ENCODE data around the gene REN. TPM values are rescaled to one million over a fixed set of nuclear protein-coding genes. Genes with fewer than 3 reads are reported as not detected.
A peak's percentile ranks its signal among the peaks of the same experiment; 100 is the strongest.

REN gene
- total RNA-seq, 1 donor = not detected

- H3K9me3 ChIP-seq (ENCODE audit: low read depth, low read length) = no peaks in the 10 kb centered on the region
- no peak overlapping the region for H3K27ac ChIP-seq (ENCODE audit: low read depth, low read length)
- TF ChIP-seq, protein P1, sequence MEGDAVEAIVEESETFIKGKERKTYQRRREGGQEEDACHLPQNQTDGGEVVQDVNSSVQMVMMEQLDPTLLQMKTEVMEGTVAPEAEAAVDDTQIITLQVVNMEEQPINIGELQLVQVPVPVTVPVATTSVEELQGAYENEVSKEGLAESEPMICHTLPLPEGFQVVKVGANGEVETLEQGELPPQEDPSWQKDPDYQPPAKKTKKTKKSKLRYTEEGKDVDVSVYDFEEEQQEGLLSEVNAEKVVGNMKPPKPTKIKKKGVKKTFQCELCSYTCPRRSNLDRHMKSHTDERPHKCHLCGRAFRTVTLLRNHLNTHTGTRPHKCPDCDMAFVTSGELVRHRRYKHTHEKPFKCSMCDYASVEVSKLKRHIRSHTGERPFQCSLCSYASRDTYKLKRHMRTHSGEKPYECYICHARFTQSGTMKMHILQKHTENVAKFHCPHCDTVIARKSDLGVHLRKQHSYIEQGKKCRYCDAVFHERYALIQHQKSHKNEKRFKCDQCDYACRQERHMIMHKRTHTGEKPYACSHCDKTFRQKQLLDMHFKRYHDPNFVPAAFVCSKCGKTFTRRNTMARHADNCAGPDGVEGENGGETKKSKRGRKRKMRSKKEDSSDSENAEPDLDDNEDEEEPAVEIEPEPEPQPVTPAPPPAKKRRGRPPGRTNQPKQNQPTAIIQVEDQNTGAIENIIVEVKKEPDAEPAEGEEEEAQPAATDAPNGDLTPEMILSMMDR (IDR thresholded peaks at IDR 0.05; ENCODE audit: extremely low read depth, low read depth, low read length) = no peak
- peak; percentile 64 for DNase-seq (ENCODE audit: insufficient read length, low spot score, missing footprints)
- no peak overlapping the region for H3K4me2 ChIP-seq (ENCODE audit: insufficient read depth, low read length)
- no peak overlapping the region for H2AFZ ChIP-seq (ENCODE audit: low read length)
- H3K36me3 ChIP-seq (ENCODE audit: insufficient read depth, low read length) = peaks cover 3% of the 10 kb centered on the region
- H3K4me1 ChIP-seq (ENCODE audit: insufficient read depth, low read length) = peaks cover 4% of the 10 kb centered on the region
- no peaks in the 10 kb centered on the region for H3K79me2 ChIP-seq (ENCODE audit: insufficient read depth, low read length)
- H3K27me3 ChIP-seq (ENCODE audit: insufficient read depth, low read length) = no peaks in the 10 kb centered on the region
- H3K4me3 ChIP-seq (ENCODE audit: insufficient read depth, low read length) = no peak overlapping the region
- no peaks in the 10 kb centered on the region for H4K20me1 ChIP-seq (ENCODE audit: insufficient read depth, low read length)
These were observed 44.1 kb downstream of the REN start for GRCh38 chr1:204121840-204122555.

- Histone ChIP-seq H4K20me1 (ENCODE audit: insufficient read depth, low read length) (no peaks in the 10 kb centered on the region), H3K27me3 (ENCODE audit: insufficient read depth, low read length) (no peaks in the 10 kb centered on the region), H3K4me1 (ENCODE audit: insufficient read depth, low read length) (peaks cover 11% of the 10 kb centered on the region), H3K9me3 (ENCODE audit: low read depth, low read length) (no peaks in the 10 kb centered on the region), H3K36me3 (ENCODE audit: insufficient read depth, low read length) (no peaks in the 10 kb centered on the region), H3K79me2 (ENCODE audit: insufficient read depth, low read length) (no peaks in the 10 kb centered on the region), H3K4me2 (ENCODE audit: insufficient read depth, low read length) (no peak overlapping the region), H3K4me3 (ENCODE audit: insufficient read depth, low read length) (no peak overlapping the region), H3K27ac (ENCODE audit: low read depth, low read length) (no peak overlapping the region), H2AFZ (ENCODE audit: low read length) (no peak overlapping the region)
- TF ChIP-seq, protein P1 (IDR thresholded peaks at IDR 0.05; ENCODE audit: extremely low read depth, low read depth, low read length) = no peak
- peak; percentile 15 for DNase-seq (ENCODE audit: insufficient read length, low spot score, missing footprints)
These were observed 49.6 kb downstream of the REN start for GRCh38 chr1:204116539-204116938.

DNA sequence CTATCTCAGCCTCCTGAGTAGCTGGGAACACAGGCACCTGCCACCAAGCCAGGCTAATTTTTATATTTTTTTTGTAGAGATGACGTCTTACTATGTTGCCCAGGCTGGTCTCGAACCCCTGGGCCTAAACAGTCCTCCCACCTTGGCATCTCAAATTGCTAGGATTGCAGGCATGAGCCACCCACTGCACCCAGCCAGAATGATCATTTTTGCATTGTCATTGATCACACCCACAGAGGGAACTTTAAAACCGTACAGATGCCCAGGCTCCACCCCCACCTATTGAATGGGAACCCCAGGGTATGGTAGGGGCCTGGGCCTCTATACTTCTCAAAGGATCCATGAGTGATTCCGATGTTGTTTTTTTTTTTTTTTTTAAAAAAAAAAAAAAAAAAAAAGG is 51.0 kb downstream of the REN start:
- no peak overlapping the region for H3K4me3 ChIP-seq (ENCODE audit: insufficient read depth, low read length)
- no peaks in the 10 kb centered on the region for H3K36me3 ChIP-seq (ENCODE audit: insufficient read depth, low read length)
- TF ChIP-seq, protein P1 (IDR thresholded peaks at IDR 0.05; ENCODE audit: extremely low read depth, low read depth, low read length) = no peak
- peak; percentile 74 for DNase-seq (ENCODE audit: insufficient read length, low spot score, missing footprints)
- peaks cover 11% of the 10 kb centered on the region for H3K4me1 ChIP-seq (ENCODE audit: insufficient read depth, low read length)
- H3K27ac ChIP-seq (ENCODE audit: low read depth, low read length) = no peak overlapping the region
- peaks cover 2% of the 10 kb centered on the region for H4K20me1 ChIP-seq (ENCODE audit: insufficient read depth, low read length)
- H3K4me2 ChIP-seq (ENCODE audit: insufficient read depth, low read length) = no peak overlapping the region
- H2AFZ ChIP-seq (ENCODE audit: low read length) = no peak overlapping the region
- H3K9me3 ChIP-seq (ENCODE audit: low read depth, low read length) = no peaks in the 10 kb centered on the region
- H3K79me2 ChIP-seq (ENCODE audit: insufficient read depth, low read length) = no peaks in the 10 kb centered on the region
- H3K27me3 ChIP-seq (ENCODE audit: insufficient read depth, low read length) = no peaks in the 10 kb centered on the region

DNA sequence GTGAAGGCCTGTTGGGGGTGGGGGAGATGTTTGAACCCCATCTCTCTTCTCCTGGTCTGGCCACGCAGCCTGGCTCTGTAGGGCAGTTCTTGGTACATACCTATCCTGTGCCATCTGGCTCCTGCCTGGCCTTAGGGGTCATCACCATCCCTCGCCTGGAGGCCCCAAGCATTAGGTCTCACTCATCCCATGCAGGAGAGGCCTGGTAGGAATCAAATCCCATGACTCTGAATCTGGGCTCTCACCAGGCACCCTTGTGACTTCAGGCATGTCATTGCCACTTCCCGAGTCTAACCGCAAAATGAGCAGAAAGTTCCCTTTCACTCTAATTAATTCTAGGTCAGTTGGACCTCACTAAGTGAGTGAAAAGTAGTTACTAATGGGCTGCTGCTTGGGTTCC is 51.5 kb downstream of the REN start:
- Histone ChIP-seq H2AFZ (ENCODE audit: low read length) (no peak overlapping the region), H3K27ac (ENCODE audit: low read depth, low read length) (no peak overlapping the region), H3K79me2 (ENCODE audit: insufficient read depth, low read length) (no peaks in the 10 kb centered on the region), H3K9me3 (ENCODE audit: low read depth, low read length) (no peaks in the 10 kb centered on the region), H3K36me3 (ENCODE audit: insufficient read depth, low read length) (no peaks in the 10 kb centered on the region), H4K20me1 (ENCODE audit: insufficient read depth, low read length) (peaks cover 2% of the 10 kb centered on the region), H3K4me2 (ENCODE audit: insufficient read depth, low read length) (no peak overlapping the region), H3K27me3 (ENCODE audit: insufficient read depth, low read length) (no peaks in the 10 kb centered on the region), H3K4me3 (ENCODE audit: insufficient read depth, low read length) (no peak overlapping the region), H3K4me1 (ENCODE audit: insufficient read depth, low read length) (peaks cover 11% of the 10 kb centered on the region)
- TF ChIP-seq, protein P1 (IDR thresholded peaks at IDR 0.05; ENCODE audit: extremely low read depth, low read depth, low read length) = no peak
- DNase-seq (ENCODE audit: insufficient read length, low spot score, missing footprints) = peak; percentile 21

Data from osteoblast (primary cell).